GM21529 (cell line): ENCODE results near the gene CTXN1.

Source experiments
- ATAC-seq: cut with Tn5 transposase; IDR thresholded peaks from one replicate; pipeline ENCODE4 v1.9.1; 2021; ENCODE audit not compliant: unreplicated experiment

Gene CTXN1

GRCh38 chr19:7877249-7877836 is 48.6 kb downstream of the CTXN1 start:
- no peak for ATAC-seq

GRCh38 chr19:7874897-7875273 is 51.0 kb downstream of the CTXN1 start:
- ATAC-seq: no peak
